ENCODE data around the gene GLG1.

GLG1 gene

DNA sequence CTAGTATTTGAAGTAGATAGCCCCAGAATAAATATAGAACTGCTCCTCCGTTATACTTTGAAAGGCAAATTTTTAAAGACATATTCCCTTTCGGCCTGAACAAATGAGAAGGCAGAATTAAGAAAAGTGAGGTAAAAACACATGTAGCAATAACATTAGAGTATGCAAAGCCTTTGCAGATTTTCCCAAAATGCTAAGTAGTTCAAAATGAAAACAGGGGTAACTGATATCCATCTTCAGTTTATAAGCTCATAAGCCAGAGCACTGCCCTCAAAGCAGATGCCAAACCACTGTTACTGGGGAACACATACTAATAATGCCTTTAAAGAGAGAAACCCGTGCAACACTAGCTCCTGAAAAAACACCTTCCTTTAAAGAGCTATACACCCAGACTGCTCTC, 134.4 kb downstream of the GLG1 start:
- ATAC-seq, result no peak
- Mint-ChIP-seq H3K4me1 (peaks cover 3% of the 10 kb centered on the region), H3K27me3 (no peaks in the 10 kb centered on the region), H3K27ac (no peak overlapping the region), H3K4me3 (no peak overlapping the region), H3K36me3 (ENCODE audit: low read depth) (peaks cover 42% of the 10 kb centered on the region), H3K9me3 (no peaks in the 10 kb centered on the region)
- no peak for DNase-seq

- peaks cover 41% of the 10 kb centered on the region for H3K36me3 Mint-ChIP-seq (ENCODE audit: low read depth)
- no peak overlapping the region for H3K4me3 Mint-ChIP-seq
- H3K4me1 Mint-ChIP-seq, result peaks cover 8% of the 10 kb centered on the region
Observed at GRCh38 chr16:74472010-74472409, 134.9 kb downstream of the GLG1 start.

DNA sequence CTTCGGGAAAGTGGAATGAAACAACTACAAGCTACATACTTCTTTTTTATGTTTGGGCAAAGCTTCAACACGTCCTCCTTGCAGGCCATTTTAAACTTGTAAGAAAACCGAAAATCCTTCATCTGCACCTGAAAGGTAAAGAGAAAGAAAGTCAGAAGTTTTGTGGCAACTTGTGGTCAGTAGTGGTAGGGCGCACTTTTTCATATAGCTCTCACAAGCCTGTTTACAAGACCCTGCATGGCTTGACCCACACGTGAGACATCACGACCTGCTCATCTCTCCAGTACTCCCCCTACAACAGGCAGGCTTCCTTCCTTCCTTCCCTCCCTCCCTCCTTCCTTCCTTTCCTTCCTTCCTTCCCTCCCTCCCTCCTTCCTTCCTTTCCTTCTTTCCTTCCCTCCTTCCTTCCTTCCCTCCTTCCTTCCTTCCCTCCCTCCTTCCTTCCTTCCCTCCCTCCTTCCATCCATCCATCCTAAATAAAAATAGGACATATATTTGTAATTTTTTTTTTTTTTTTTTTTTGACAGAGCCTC, 136.9 kb downstream of the GLG1 start:
- H3K4me1 Mint-ChIP-seq, result peaks cover 17% of the 10 kb centered on the region
- H3K4me3 Mint-ChIP-seq, result no peak overlapping the region
- no peaks in the 10 kb centered on the region for H3K9me3 Mint-ChIP-seq
- peaks cover 40% of the 10 kb centered on the region for H3K36me3 Mint-ChIP-seq (ENCODE audit: low read depth)
- ATAC-seq (no peak), DNase-seq (no peak)
- no peak overlapping the region for H3K27ac Mint-ChIP-seq
- H3K27me3 Mint-ChIP-seq, result no peaks in the 10 kb centered on the region

More at GRCh38 chr16:74472010-74472409, 134.9 kb downstream of the GLG1 start:
- no peak for DNase-seq
- H3K27me3 Mint-ChIP-seq, result no peaks in the 10 kb centered on the region
- H3K27ac Mint-ChIP-seq, result no peak overlapping the region
- ATAC-seq, result no peak
- H3K9me3 Mint-ChIP-seq, result no peaks in the 10 kb centered on the region

GRCh38 chr16:74468807-74469525, 137.9 kb downstream of the GLG1 start:
- no peak overlapping the region for H3K4me3 Mint-ChIP-seq
- peaks cover 19% of the 10 kb centered on the region for H3K4me1 Mint-ChIP-seq
- H3K27me3 Mint-ChIP-seq, result no peaks in the 10 kb centered on the region
- ATAC-seq (no peak), DNase-seq (no peak)
- H3K9me3 Mint-ChIP-seq, result no peaks in the 10 kb centered on the region
- peaks cover 44% of the 10 kb centered on the region for H3K36me3 Mint-ChIP-seq (ENCODE audit: low read depth)
- H3K27ac Mint-ChIP-seq, result no peak overlapping the region

DNA sequence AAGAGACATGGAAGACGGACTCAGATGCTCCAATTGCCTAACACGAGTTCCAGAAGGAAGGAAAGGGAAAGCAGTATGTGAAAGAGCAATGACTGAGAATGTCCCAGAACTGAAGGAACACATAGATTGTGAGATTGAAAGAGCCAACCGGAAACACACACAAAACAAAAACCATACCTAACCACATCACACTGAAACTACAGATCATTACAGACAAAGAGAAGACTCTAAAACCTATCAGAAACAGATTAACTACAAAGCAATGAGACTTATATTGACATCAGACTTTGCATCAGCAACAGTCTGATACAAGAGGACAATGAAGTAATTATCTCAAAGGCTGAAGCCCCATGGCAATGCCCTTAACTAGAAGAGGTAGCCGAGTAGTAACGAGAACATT, 140.0 kb downstream of the GLG1 start:
- peaks cover 47% of the 10 kb centered on the region for H3K36me3 Mint-ChIP-seq (ENCODE audit: low read depth)
- DNase-seq, result no peak

GRCh38 chr16:74465851-74466685, 140.8 kb downstream of the GLG1 start:
- no peaks in the 10 kb centered on the region for H3K9me3 Mint-ChIP-seq
- H3K27ac Mint-ChIP-seq, result peak overlapping the region; percentile 20
- peaks cover 43% of the 10 kb centered on the region for H3K36me3 Mint-ChIP-seq (ENCODE audit: low read depth)
- no peak for DNase-seq
- no peak for ATAC-seq
- peaks cover 19% of the 10 kb centered on the region for H3K4me1 Mint-ChIP-seq
- no peaks in the 10 kb centered on the region for H3K27me3 Mint-ChIP-seq
- H3K4me3 Mint-ChIP-seq, result no peak overlapping the region

More for the DNA sequence above, 140.0 kb downstream of the GLG1 start:
- no peaks in the 10 kb centered on the region for H3K27me3 Mint-ChIP-seq
- no peak overlapping the region for H3K4me3 Mint-ChIP-seq
- peaks cover 19% of the 10 kb centered on the region for H3K4me1 Mint-ChIP-seq
- peak; percentile 62 for ATAC-seq
- no peaks in the 10 kb centered on the region for H3K9me3 Mint-ChIP-seq
- peak overlapping the region; percentile 48 for H3K27ac Mint-ChIP-seq

- Mint-ChIP-seq H3K4me1 (peaks cover 19% of the 10 kb centered on the region), H3K9me3 (no peaks in the 10 kb centered on the region), H3K27ac (no peak overlapping the region), H3K36me3 (ENCODE audit: low read depth) (peaks cover 44% of the 10 kb centered on the region), H3K4me3 (no peak overlapping the region), H3K27me3 (no peaks in the 10 kb centered on the region)
- DNase-seq (no peak), ATAC-seq (no peak)
Observed at GRCh38 chr16:74465281-74465680, 141.6 kb downstream of the GLG1 start.

GRCh38 chr16:74463888-74464287, 143.0 kb downstream of the GLG1 start:
- ATAC-seq (no peak), DNase-seq (no peak)
- no peaks in the 10 kb centered on the region for H3K27me3 Mint-ChIP-seq
- peak overlapping the region; percentile 60 for H3K27ac Mint-ChIP-seq
- peaks cover 42% of the 10 kb centered on the region for H3K36me3 Mint-ChIP-seq (ENCODE audit: low read depth)
- peaks cover 19% of the 10 kb centered on the region for H3K4me1 Mint-ChIP-seq
- no peak overlapping the region for H3K4me3 Mint-ChIP-seq
- H3K9me3 Mint-ChIP-seq, result no peaks in the 10 kb centered on the region

DNA sequence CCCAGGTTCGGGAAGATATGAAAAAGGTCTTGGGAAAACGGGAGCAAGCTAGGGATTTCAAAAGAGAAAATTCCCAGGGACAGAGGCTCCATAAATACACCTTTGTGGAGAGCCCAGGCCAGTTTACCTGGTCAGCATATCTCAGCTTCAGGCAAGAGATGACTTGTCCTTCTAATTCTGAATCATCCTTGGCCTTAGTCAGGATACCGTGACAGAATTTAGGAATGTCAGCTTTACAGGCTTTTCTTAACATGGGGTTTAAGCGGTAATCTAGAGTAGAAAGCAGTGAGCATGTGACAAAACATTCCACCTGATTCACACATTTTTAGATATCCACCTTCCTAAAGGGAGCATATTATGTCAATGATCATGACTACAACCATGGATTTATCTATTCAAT, 144.6 kb downstream of the GLG1 start:
- no peaks in the 10 kb centered on the region for H3K9me3 Mint-ChIP-seq
- H3K27ac Mint-ChIP-seq, result no peak overlapping the region
- peaks cover 47% of the 10 kb centered on the region for H3K36me3 Mint-ChIP-seq (ENCODE audit: low read depth)
- H3K27me3 Mint-ChIP-seq, result no peaks in the 10 kb centered on the region
- DNase-seq (no peak), ATAC-seq (no peak)
- no peak overlapping the region for H3K4me3 Mint-ChIP-seq
- H3K4me1 Mint-ChIP-seq, result peaks cover 15% of the 10 kb centered on the region

DNA sequence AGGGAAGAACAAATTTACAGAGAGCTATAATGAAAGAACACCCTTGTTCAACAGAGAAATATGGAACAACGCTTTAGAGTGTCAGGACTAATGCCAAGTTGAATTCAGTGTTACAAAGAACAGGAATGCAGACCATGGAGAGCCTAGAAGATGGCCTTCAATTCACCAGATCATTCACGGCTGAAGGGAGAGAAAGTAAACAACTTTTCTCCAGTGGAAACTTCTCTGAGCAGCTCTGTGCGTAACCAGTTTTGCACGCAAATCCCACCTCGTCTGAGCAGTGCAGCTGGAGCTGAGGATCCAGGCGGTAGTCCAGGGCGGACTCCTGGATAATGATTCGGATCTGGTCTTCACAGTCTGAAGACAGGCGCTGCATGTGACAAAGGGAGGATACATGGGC, 145.1 kb downstream of the GLG1 start:
- DNase-seq (no peak), ATAC-seq (no peak)
- H3K4me3 Mint-ChIP-seq, result no peak overlapping the region
- no peaks in the 10 kb centered on the region for H3K27me3 Mint-ChIP-seq
- H3K36me3 Mint-ChIP-seq (ENCODE audit: low read depth), result peaks cover 43% of the 10 kb centered on the region
- H3K9me3 Mint-ChIP-seq, result no peaks in the 10 kb centered on the region
- no peak overlapping the region for H3K27ac Mint-ChIP-seq
- peaks cover 9% of the 10 kb centered on the region for H3K4me1 Mint-ChIP-seq

GRCh38 chr16:74460542-74460941, 146.4 kb downstream of the GLG1 start:
- Mint-ChIP-seq H3K4me3 (no peak overlapping the region), H3K9me3 (no peaks in the 10 kb centered on the region), H3K36me3 (ENCODE audit: low read depth) (peaks cover 37% of the 10 kb centered on the region), H3K27ac (no peak overlapping the region), H3K27me3 (no peaks in the 10 kb centered on the region), H3K4me1 (peaks cover 2% of the 10 kb centered on the region)
- DNase-seq, result no peak
- no peak for ATAC-seq

DNA sequence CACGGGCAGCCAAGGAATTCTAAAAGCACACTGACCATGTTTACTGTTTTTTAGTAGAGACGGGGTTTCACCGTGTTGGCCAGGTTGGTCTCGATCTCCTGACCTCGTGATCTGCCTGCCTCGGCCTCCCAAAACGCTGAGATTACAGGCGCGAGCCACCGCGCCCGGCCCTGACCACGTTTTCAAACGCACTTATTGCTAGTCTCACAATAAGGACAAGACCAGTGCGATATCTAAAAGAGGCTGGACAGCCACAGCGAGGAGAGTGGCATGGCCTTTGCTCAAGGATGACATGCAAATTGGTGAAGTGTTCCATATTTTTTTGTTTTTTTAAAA, 150.7 kb downstream of the GLG1 start:
- Mint-ChIP-seq H3K27ac (no peak overlapping the region), H3K4me1 (no peaks in the 10 kb centered on the region), H3K4me3 (no peak overlapping the region), H3K36me3 (ENCODE audit: low read depth) (peaks cover 29% of the 10 kb centered on the region), H3K9me3 (no peaks in the 10 kb centered on the region), H3K27me3 (no peaks in the 10 kb centered on the region)
- ATAC-seq (no peak), DNase-seq (no peak)

GRCh38 chr16:74455619-74456289, 151.2 kb downstream of the GLG1 start:
- Mint-ChIP-seq H3K36me3 (ENCODE audit: low read depth) (peaks cover 31% of the 10 kb centered on the region), H3K4me3 (no peak overlapping the region), H3K4me1 (no peaks in the 10 kb centered on the region), H3K27ac (no peak overlapping the region), H3K27me3 (no peaks in the 10 kb centered on the region), H3K9me3 (no peaks in the 10 kb centered on the region)
- ATAC-seq (no peak), DNase-seq (no peak)

- no peaks in the 10 kb centered on the region for H3K4me1 Mint-ChIP-seq
Observed at GRCh38 chr16:74455213-74455612, 151.7 kb downstream of the GLG1 start.

More at GRCh38 chr16:74455213-74455612, 151.7 kb downstream of the GLG1 start:
- H3K27me3 Mint-ChIP-seq, result no peaks in the 10 kb centered on the region
- ATAC-seq (no peak), DNase-seq (no peak)
- no peak overlapping the region for H3K4me3 Mint-ChIP-seq
- no peak overlapping the region for H3K27ac Mint-ChIP-seq
- no peaks in the 10 kb centered on the region for H3K9me3 Mint-ChIP-seq
- H3K36me3 Mint-ChIP-seq (ENCODE audit: low read depth), result peaks cover 32% of the 10 kb centered on the region
